Fibroblast of pulmonary artery (primary cell): Measurements from ENCODE around the gene PPP2R3B.
"Not testable (repeated sequence)": the region's sequence is repeated elsewhere in the genome, so short reads cannot be mapped to it uniquely, and the experiment has no call there.

Experiments
- DNase-seq: peaks from one replicate; pipeline ENCODE4 v3.0.0-alpha.2; 2010; ENCODE audit warnings: low read depth
- H3K4me3 ChIP-seq: replicated peaks from 2 replicates; pipeline ENCODE4 v1.5.1; 2011; ENCODE audit warnings: low read depth, mild to moderate bottlenecking, control low read depth, low read length, moderate library complexity
- CTCF ChIP-seq: IDR thresholded peaks from 2 replicates; pipeline ENCODE4 v1.5.1; 2011; ENCODE audit warnings: mild to moderate bottlenecking, control low read depth, low read length, inconsistent platforms; ENCODE audit errors: missing control alignments

PPP2R3B gene

GRCh38 chrX:308821-309520 is 77.7 kb downstream of the PPP2R3B start:
- H3K4me3 ChIP-seq, result no peak overlapping the region
- TF ChIP-seq CTCF, result no peak
- DNase-seq, result no peak

- H3K4me3 ChIP-seq, result no peak overlapping the region
- TF ChIP-seq CTCF, result no peak
- no peak for DNase-seq
Observed at GRCh38 chrX:307261-308111, 79.2 kb downstream of the PPP2R3B start.

GRCh38 chrX:306614-307251 is 80.0 kb downstream of the PPP2R3B start:
- H3K4me3 ChIP-seq, DNase-seq: not testable (repeated sequence)

GRCh38 chrX:305781-306613 is 80.7 kb downstream of the PPP2R3B start:
- not testable (repeated sequence) for H3K4me3 ChIP-seq, DNase-seq

GRCh38 chrX:302975-303374 is 83.7 kb downstream of the PPP2R3B start:
- no peak for TF ChIP-seq CTCF
- no peak overlapping the region for H3K4me3 ChIP-seq
- no peak for DNase-seq

- no peak overlapping the region for H3K4me3 ChIP-seq
- no peak for DNase-seq
- TF ChIP-seq CTCF, result no peak
Observed at GRCh38 chrX:300334-300733, 86.4 kb downstream of the PPP2R3B start.

GRCh38 chrX:298993-299392 is 87.7 kb downstream of the PPP2R3B start:
- TF ChIP-seq CTCF, result no peak
- no peak overlapping the region for H3K4me3 ChIP-seq
- DNase-seq, result no peak
